ENCODE data around the gene SLC9A8.
A peak's percentile ranks its signal among the peaks of the same experiment; 100 is the strongest.
"Not testable (repeated sequence)": the region's sequence is repeated elsewhere in the genome, so short reads cannot be mapped to it uniquely, and the experiment has no call there.

The SLC9A8 gene

DNA sequence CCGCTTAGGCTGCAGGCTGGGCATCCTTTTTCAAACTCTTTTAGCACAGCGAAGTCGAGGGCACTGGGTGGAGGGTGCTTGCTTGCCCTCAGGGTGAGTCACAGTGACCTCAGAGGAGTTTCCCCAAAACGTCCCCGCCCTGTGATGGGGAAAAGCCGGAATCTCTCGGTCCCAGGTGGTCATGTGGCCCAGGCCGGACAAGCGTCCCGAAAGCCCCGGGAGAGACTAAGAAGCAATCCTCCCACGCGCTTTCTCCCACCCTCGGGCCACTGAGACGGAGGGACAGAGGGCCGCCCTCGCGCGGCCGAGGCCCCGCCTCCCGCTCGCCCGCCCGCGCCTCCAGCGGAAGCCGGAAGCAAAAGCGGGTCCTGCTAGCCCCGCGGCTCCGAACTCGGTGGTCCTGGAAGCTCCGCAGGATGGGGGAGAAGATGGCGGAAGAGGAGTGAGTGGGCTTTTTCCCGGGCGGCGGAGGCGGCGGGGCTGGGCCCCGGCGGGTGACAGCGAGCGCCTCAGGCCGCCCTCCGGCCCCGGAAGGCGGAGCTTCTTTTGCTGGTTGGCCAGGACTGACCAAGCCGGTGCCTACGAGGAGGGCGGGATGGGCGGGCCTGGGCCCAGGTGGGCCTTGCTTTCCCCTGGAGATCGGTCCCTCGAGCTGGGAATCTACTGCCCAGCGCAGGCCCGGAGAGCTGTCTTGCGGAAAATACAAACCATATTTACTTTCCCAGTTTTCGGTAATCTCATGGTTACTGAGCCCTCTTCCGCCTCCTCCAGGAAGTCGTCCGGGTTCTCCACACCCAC is at the start of gene SLC9A8:
Gene SLC9A8 (plus strand): TSS at position 322 of the 798 bp plus-strand sequence. CDS start 95 bp downstream, at position 417.
- peak; percentile 76 for DNase-seq (ENCODE audit: low spot score)

- DNase-seq (ENCODE audit: low spot score): no peak
Observed at GRCh38 chr20:49762940-49763766, 49.5 kb upstream of the SLC9A8 start.

DNA sequence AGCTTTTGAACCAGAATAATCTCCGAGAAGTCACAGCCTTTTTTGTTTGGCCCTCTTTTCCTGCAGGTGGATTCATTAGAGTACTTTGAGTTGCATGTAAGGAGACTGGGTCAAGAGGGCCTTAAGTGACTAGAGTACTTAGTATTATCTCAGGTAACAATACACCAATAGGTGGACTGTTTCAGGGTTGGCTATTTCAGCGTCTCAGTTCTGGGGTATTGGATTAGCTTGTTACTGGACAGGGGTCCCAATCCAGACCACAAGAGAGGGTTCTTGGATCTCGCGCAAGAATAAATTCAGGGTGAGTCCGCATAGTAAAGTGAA is 47.3 kb upstream of the SLC9A8 start:
- no peak for DNase-seq (ENCODE audit: low spot score)

GRCh38 chr20:49765846-49766541 is 46.6 kb upstream of the SLC9A8 start:
- DNase-seq (ENCODE audit: low spot score): no peak

DNA sequence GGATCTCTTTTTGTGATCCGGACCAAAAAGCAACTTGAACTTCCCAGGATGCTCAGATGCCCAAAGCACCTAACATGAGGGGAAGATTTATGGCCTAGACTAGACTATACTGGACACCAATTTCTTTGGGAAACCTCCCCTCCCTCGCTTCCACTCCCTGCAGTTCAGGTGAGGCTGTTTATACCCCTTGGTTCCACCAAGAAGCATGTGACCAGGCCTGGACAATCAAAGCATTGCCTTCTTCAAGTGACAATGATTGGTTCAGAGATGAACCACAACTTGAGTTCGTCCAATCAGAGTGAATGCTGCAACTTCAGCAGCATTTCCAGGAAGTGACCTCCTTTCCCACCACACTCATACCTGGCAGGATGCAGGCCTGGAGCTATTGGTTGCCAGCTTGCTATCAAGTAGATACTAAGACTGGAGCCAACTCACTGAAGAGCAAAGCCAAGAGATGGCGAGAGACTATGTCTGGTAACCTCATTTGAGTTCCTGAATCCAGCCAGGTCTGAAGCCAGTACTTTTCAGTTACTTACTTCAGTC is 45.6 kb upstream of the SLC9A8 start:
- DNase-seq (ENCODE audit: low spot score): no peak

DNA sequence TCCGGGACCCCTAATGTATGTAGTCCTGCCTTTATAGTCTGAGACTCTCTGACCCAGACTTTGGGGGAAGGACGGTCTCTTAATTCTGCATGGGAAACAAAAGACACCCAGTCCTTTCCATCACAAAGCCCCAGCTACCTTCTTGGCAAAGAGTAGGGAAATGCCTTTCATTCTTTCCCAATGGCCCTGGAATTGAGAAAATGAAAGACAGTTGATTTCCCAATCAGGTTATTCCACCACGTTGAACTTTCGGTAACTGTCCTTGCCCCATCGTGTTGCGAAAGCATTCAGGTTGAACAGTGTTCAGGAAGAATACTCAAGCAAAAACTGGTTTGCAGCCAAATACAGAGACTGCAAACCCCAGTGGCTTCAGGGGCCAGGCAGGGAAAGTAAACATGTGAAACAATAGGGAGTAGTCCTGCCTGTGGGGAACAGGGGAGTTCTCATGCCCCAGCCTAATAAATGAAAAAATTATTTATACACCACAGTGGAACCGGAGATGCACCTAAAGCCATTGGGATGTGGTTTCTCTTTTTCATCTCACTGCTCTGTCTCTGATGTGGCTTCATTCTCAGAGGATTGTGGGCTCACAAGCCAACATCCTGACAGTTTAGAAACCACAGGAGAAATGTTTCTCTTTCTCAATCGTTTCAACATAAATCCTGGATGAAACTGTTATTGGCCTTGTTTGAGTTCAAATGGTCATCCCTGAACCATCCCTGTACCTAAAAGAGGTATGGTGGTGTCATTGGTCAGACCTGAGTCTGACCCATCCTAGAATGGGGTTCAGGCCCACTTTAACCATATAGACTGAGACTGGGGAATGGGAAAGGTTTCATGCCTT is 44.2 kb upstream of the SLC9A8 start:
- peak; percentile 55 for DNase-seq (ENCODE audit: low spot score)

- no peak for DNase-seq (ENCODE audit: low spot score)
Observed at GRCh38 chr20:49769048-49769581, 43.5 kb upstream of the SLC9A8 start.

- no peak for DNase-seq (ENCODE audit: low spot score)
Observed at GRCh38 chr20:49770634-49771033, 42.0 kb upstream of the SLC9A8 start.

GRCh38 chr20:49774213-49774612 is 38.4 kb upstream of the SLC9A8 start:
- not testable (repeated sequence) for DNase-seq (ENCODE audit: low spot score)

DNA sequence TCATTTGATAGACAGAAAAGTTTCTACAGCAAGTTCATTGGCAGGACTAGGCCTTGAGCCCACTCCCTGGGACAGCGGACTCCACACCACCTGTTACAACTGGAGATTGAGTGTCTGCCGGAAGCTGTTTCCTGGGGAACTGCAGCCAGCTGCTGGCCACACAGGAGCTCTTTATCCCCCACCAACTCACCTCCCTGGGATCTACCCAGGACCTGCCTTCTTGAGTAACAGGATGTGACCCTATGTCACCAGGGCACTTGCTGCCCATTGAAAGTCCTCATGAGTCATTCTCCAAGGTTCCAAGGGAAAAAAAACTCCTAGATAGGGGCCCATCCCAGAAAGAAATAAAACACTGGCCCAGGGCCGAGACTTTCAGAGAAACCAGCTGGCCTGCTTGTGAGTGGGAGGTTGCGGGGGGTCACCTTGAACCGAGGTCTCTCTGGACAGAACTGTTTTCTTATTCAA is 37.4 kb upstream of the SLC9A8 start:
- no peak for DNase-seq (ENCODE audit: low spot score)

GRCh38 chr20:49779972-49780371 is 32.7 kb upstream of the SLC9A8 start:
- no peak for DNase-seq (ENCODE audit: low spot score)

GRCh38 chr20:49781676-49782075 is 31.0 kb upstream of the SLC9A8 start:
- no peak for DNase-seq (ENCODE audit: low spot score)

- not testable (repeated sequence) for DNase-seq (ENCODE audit: low spot score)
Observed at GRCh38 chr20:49782439-49782838, 30.2 kb upstream of the SLC9A8 start.

GRCh38 chr20:49783021-49783995 is 29.3 kb upstream of the SLC9A8 start:
- not testable (repeated sequence) for DNase-seq (ENCODE audit: low spot score)

- no peak for DNase-seq (ENCODE audit: low spot score)
Observed at GRCh38 chr20:49784291-49784690, 28.3 kb upstream of the SLC9A8 start.

- DNase-seq (ENCODE audit: low spot score): no peak
Observed at GRCh38 chr20:49785149-49785851, 27.3 kb upstream of the SLC9A8 start.

- DNase-seq (ENCODE audit: low spot score): no peak
Observed at GRCh38 chr20:49785852-49786175, 26.8 kb upstream of the SLC9A8 start.

DNA sequence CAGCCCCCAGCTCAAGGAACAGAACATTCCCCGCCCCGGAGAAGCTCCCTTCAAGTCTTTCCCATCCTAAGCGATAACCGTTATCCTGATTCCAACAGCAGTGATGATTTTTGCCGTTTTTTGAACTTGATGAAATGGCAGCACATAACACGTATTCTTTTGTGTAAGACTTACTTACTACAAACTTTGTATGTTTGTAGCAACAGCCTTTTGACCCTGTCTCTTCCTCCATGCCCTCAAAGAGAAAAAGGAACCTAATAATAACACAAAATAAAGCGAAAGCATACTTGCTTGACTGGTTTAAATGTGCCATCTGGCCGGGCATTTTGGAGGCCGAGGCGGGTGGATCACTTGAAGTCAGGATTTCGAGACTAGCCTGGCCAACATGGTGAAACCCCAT is 26.4 kb upstream of the SLC9A8 start:
- no peak for DNase-seq (ENCODE audit: low spot score)

DNA sequence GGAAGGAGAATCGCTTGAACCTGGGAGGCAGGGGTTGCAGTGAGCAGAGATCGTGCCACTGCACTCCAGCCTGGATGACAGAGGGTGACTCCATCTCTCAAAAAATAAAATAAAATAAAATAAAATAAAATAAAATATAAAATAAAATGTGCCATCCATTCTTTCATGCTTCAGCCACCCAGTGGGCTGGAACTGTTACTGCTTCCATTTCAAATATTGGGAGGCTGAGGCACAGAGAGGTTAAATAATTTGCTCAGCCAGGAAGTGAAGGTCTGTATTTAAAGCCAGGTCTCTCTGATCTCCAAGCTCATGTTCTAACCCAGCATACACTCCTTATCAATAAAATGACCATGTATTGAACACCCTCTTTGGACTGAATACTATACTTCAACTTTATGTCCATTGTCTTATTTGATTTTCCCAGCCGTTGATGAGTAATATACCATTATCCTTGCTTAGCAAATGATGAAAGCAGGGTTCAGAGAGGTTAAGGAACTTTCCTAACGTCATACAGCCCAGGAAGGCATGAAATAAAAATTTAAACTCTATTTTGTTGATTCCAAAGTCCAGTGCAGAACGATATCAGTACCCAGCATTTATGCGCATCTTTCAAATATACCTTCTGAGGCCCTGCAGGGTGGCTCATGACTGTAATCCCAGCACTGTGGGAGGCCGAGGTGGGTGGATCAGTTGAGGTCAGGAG is 25.8 kb upstream of the SLC9A8 start:
- DNase-seq (ENCODE audit: low spot score): no peak

Data from CD4-positive, alpha-beta T cell treated with Interleukin-6 at 100 ng/mL for 8 hours (primary cell).